DOHH2 (cell line): ENCODE measurements around the gene SLITRK1.

ENCODE experiments used
- H3F3A ChIP-seq: fragments of 200-600 bp; sonication (generic), shearing (Covaris generic); 2 replicates; pipeline ENCODE4 v1.6.0; 2016; ENCODE audit warnings: antibody characterized with exemption, mild to moderate bottlenecking; ENCODE audit not compliant: control insufficient read depth, insufficient read depth
- H3K27ac ChIP-seq: fragments of 200-600 bp; sonication (generic); 2 replicates; pipeline ENCODE4 v1.5.1; 2014; ENCODE audit warnings: low read depth, mild to moderate bottlenecking, low read length, moderate library complexity
- H3K27me3 ChIP-seq: fragments of 200-600 bp; sonication (generic); 2 replicates; pipeline ENCODE4 v1.6.1; 2014; ENCODE audit warnings: mild to moderate bottlenecking, low read length, mixed read lengths; ENCODE audit not compliant: control insufficient read depth
- H3K36me3 ChIP-seq: fragments of 200-600 bp; sonication (generic); 2 replicates; pipeline ENCODE4 v1.6.1; 2014; ENCODE audit warnings: mild to moderate bottlenecking, low read length, moderate library complexity, mixed read lengths; ENCODE audit not compliant: control insufficient read depth
- H3K4me1 ChIP-seq: fragments of 200-600 bp; sonication (generic); 2 replicates; pipeline ENCODE4 v1.6.1; 2014; ENCODE audit warnings: mild to moderate bottlenecking, low read length, mixed read lengths; ENCODE audit not compliant: control insufficient read depth
- H3K4me2 ChIP-seq: fragments of 200-600 bp; sonication (generic); 2 replicates; pipeline ENCODE4 v1.6.0; 2014; ENCODE audit warnings: mild to moderate bottlenecking, low read length, moderate library complexity
- H3K4me3 ChIP-seq: fragments of 200-600 bp; sonication (generic); 2 replicates; pipeline ENCODE4 v1.5.1; 2014; ENCODE audit warnings: mild to moderate bottlenecking, low read length, mixed read lengths
- H3K79me2 ChIP-seq: fragments of 200-600 bp; sonication (generic); 2 replicates; pipeline ENCODE4 v1.6.1; 2014; ENCODE audit warnings: mild to moderate bottlenecking, low read length, mixed read lengths; ENCODE audit not compliant: control insufficient read depth
- H3K9me2 ChIP-seq: fragments of 200-600 bp; sonication (generic); replicated peaks from 2 replicates; pipeline ENCODE4 v1.6.1; 2014; ENCODE audit warnings: mild to moderate bottlenecking, low read length, mixed read lengths; ENCODE audit not compliant: control insufficient read depth
- H3K9me3 ChIP-seq: fragments of 200-600 bp; sonication (generic); 2 replicates; pipeline ENCODE4 v1.6.1; 2014; ENCODE audit warnings: antibody characterized with exemption, low read length, mixed read lengths; ENCODE audit not compliant: control insufficient read depth, insufficient read depth
- H4K20me1 ChIP-seq: fragments of 200-600 bp; sonication (generic); 2 replicates; pipeline ENCODE4 v1.6.0; 2014; ENCODE audit warnings: low read depth, mild to moderate bottlenecking, antibody characterized with exemption, low read length, moderate library complexity; ENCODE audit not compliant: control insufficient read depth, insufficient read depth
- CTCF ChIP-seq: fragments of 200-600 bp; sonication (generic); IDR thresholded peaks from one replicate; pipeline ENCODE4 v1.5.1; 2014; ENCODE audit warnings: antibody characterized with exemption, mild to moderate bottlenecking, low read depth, low read length; ENCODE audit not compliant: poor library complexity, severe bottlenecking

SLITRK1 gene

DNA sequence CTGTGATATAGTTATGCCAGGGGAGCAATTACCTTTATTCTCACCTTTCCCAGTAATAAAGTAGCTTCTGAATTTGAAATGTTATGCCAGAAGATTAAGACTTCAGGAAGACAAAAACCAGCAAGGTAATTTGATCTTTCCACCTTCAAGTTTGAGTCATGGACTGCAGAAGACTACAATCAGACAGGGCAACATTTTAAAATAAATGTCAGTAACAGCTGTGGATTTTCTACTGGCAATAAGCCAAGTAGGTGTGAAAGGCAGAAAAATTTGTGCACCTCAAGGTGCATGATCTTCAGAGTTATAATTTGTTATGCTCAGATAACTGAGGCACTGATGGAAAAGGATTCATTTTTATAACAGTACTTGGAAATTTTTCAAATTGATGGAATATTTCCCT, 54.9 kb downstream of the SLITRK1 start:
- H3K9me3 ChIP-seq, result peaks cover 11% of the 10 kb centered on the region; the same call in 1 of the 2 replicates
- no peak overlapping the region for H3K27ac ChIP-seq
- no peak for TF ChIP-seq CTCF
- no peaks in the 10 kb centered on the region for H3K27me3 ChIP-seq
- H3K4me1 ChIP-seq, result no peaks in the 10 kb centered on the region
- H3K4me2 ChIP-seq, result no peak overlapping the region
- no peaks in the 10 kb centered on the region for H3F3A ChIP-seq
- no peak overlapping the region for H3K4me3 ChIP-seq
- no peaks in the 10 kb centered on the region for H3K36me3 ChIP-seq
- H3K79me2 ChIP-seq, result no peaks in the 10 kb centered on the region
- H4K20me1 ChIP-seq, result no peaks in the 10 kb centered on the region
- H3K9me2 ChIP-seq, result no peaks in the 10 kb centered on the region
